ENCODE measurements around the gene PXMP2.

The PXMP2 gene

GRCh38 chr12:132720606-132721345 lies 33.4 kb downstream of the PXMP2 start:
- H3K4me3 ChIP-seq (ENCODE audit: low read length in 2 of 2): no peak overlapping the region
- H3K9ac ChIP-seq (ENCODE audit: low read depth in 1 of 2, low read length in 2 of 2): no peak overlapping the region
- no peaks in the 10 kb centered on the region for H3K4me1 ChIP-seq (ENCODE audit: control insufficient read depth in 2 of 2, insufficient read depth in 2 of 2, low read length in 2 of 2)
- H3K9me3 ChIP-seq (ENCODE audit: control insufficient read depth in 2 of 2, low read length in 2 of 2): no peaks in the 10 kb centered on the region
- H3K36me3 ChIP-seq (ENCODE audit: control insufficient read depth in 2 of 2, insufficient read depth in 2 of 2, low read length in 2 of 2): peaks cover 42 to 64% of the 10 kb centered on the region in 2 donors
- H3K27me3 ChIP-seq (ENCODE audit: control insufficient read depth in 2 of 2, insufficient read depth in 2 of 2, low read length in 2 of 2): no peaks in the 10 kb centered on the region
- no peak overlapping the region for H3K27ac ChIP-seq (ENCODE audit: low read depth in 2 of 2, low read length in 2 of 2)

- H3K4me1 ChIP-seq (ENCODE audit: control insufficient read depth in 2 of 2, insufficient read depth in 2 of 2, low read length in 2 of 2): no peaks in the 10 kb centered on the region
- H3K4me3 ChIP-seq (ENCODE audit: low read length in 2 of 2): no peak overlapping the region
- no peak overlapping the region for H3K9ac ChIP-seq (ENCODE audit: low read depth in 1 of 2, low read length in 2 of 2)
- H3K36me3 ChIP-seq (ENCODE audit: control insufficient read depth in 2 of 2, insufficient read depth in 2 of 2, low read length in 2 of 2): peaks cover 57 to 76% of the 10 kb centered on the region in 2 donors
- no peak overlapping the region for H3K27ac ChIP-seq (ENCODE audit: low read depth in 2 of 2, low read length in 2 of 2)
- no peaks in the 10 kb centered on the region for H3K9me3 ChIP-seq (ENCODE audit: control insufficient read depth in 2 of 2, low read length in 2 of 2)
- no peaks in the 10 kb centered on the region for H3K27me3 ChIP-seq (ENCODE audit: control insufficient read depth in 2 of 2, insufficient read depth in 2 of 2, low read length in 2 of 2)
These were observed 35.8 kb downstream of the PXMP2 start for GRCh38 chr12:132723015-132723763.

GRCh38 chr12:132723764-132724140 lies 36.4 kb downstream of the PXMP2 start:
- Histone ChIP-seq H3K4me1 (ENCODE audit: control insufficient read depth in 2 of 2, insufficient read depth in 2 of 2, low read length in 2 of 2) (no peaks in the 10 kb centered on the region), H3K9ac (ENCODE audit: low read depth in 1 of 2, low read length in 2 of 2) (no peak overlapping the region), H3K27ac (ENCODE audit: low read depth in 2 of 2, low read length in 2 of 2) (no peak overlapping the region), H3K36me3 (ENCODE audit: control insufficient read depth in 2 of 2, insufficient read depth in 2 of 2, low read length in 2 of 2) (peaks cover 58 to 80% of the 10 kb centered on the region in 2 donors), H3K9me3 (ENCODE audit: control insufficient read depth in 2 of 2, low read length in 2 of 2) (no peaks in the 10 kb centered on the region), H3K4me3 (ENCODE audit: low read length in 2 of 2) (no peak overlapping the region), H3K27me3 (ENCODE audit: control insufficient read depth in 2 of 2, insufficient read depth in 2 of 2, low read length in 2 of 2) (no peaks in the 10 kb centered on the region)

GRCh38 chr12:132724506-132725241 lies 37.3 kb downstream of the PXMP2 start:
- H3K9me3 ChIP-seq (ENCODE audit: control insufficient read depth in 2 of 2, low read length in 2 of 2): no peaks in the 10 kb centered on the region
- no peaks in the 10 kb centered on the region for H3K27me3 ChIP-seq (ENCODE audit: control insufficient read depth in 2 of 2, insufficient read depth in 2 of 2, low read length in 2 of 2)
- peaks cover 49 to 73% of the 10 kb centered on the region in 2 donors for H3K36me3 ChIP-seq (ENCODE audit: control insufficient read depth in 2 of 2, insufficient read depth in 2 of 2, low read length in 2 of 2)
- no peak overlapping the region for H3K4me3 ChIP-seq (ENCODE audit: low read length in 2 of 2)
- H3K4me1 ChIP-seq (ENCODE audit: control insufficient read depth in 2 of 2, insufficient read depth in 2 of 2, low read length in 2 of 2): no peaks in the 10 kb centered on the region
- H3K9ac ChIP-seq (ENCODE audit: low read depth in 1 of 2, low read length in 2 of 2): no peak overlapping the region
- no peak overlapping the region for H3K27ac ChIP-seq (ENCODE audit: low read depth in 2 of 2, low read length in 2 of 2)

- H3K36me3 ChIP-seq (ENCODE audit: control insufficient read depth in 2 of 2, insufficient read depth in 2 of 2, low read length in 2 of 2): peaks cover 37 to 74% of the 10 kb centered on the region in 2 donors
- no peak overlapping the region for H3K27ac ChIP-seq (ENCODE audit: low read depth in 2 of 2, low read length in 2 of 2)
- H3K4me1 ChIP-seq (ENCODE audit: control insufficient read depth in 2 of 2, insufficient read depth in 2 of 2, low read length in 2 of 2): no peaks in the 10 kb centered on the region
- H3K9me3 ChIP-seq (ENCODE audit: control insufficient read depth in 2 of 2, low read length in 2 of 2): no peaks in the 10 kb centered on the region
- H3K4me3 ChIP-seq (ENCODE audit: low read length in 2 of 2): no peak overlapping the region
- no peak overlapping the region for H3K9ac ChIP-seq (ENCODE audit: low read depth in 1 of 2, low read length in 2 of 2)
- H3K27me3 ChIP-seq (ENCODE audit: control insufficient read depth in 2 of 2, insufficient read depth in 2 of 2, low read length in 2 of 2): no peaks in the 10 kb centered on the region
These were observed 39.0 kb downstream of the PXMP2 start for GRCh38 chr12:132726386-132726785.

GRCh38 chr12:132727091-132727794 lies 39.9 kb downstream of the PXMP2 start:
- Histone ChIP-seq H3K9ac (ENCODE audit: low read depth in 1 of 2, low read length in 2 of 2) (no peak overlapping the region), H3K36me3 (ENCODE audit: control insufficient read depth in 2 of 2, insufficient read depth in 2 of 2, low read length in 2 of 2) (peaks cover 45 to 76% of the 10 kb centered on the region in 2 donors), H3K9me3 (ENCODE audit: control insufficient read depth in 2 of 2, low read length in 2 of 2) (no peaks in the 10 kb centered on the region), H3K4me3 (ENCODE audit: low read length in 2 of 2) (no peak overlapping the region), H3K27me3 (ENCODE audit: control insufficient read depth in 2 of 2, insufficient read depth in 2 of 2, low read length in 2 of 2) (no peaks in the 10 kb centered on the region), H3K4me1 (ENCODE audit: control insufficient read depth in 2 of 2, insufficient read depth in 2 of 2, low read length in 2 of 2) (no peaks in the 10 kb centered on the region), H3K27ac (ENCODE audit: low read depth in 2 of 2, low read length in 2 of 2) (no peak overlapping the region)

GRCh38 chr12:132728502-132728901 lies 41.1 kb downstream of the PXMP2 start:
- Histone ChIP-seq H3K27me3 (ENCODE audit: control insufficient read depth in 2 of 2, insufficient read depth in 2 of 2, low read length in 2 of 2) (no peaks in the 10 kb centered on the region), H3K4me1 (ENCODE audit: control insufficient read depth in 2 of 2, insufficient read depth in 2 of 2, low read length in 2 of 2) (no peaks in the 10 kb centered on the region), H3K9me3 (ENCODE audit: control insufficient read depth in 2 of 2, low read length in 2 of 2) (no peaks in the 10 kb centered on the region), H3K4me3 (ENCODE audit: low read length in 2 of 2) (no peak overlapping the region), H3K36me3 (ENCODE audit: control insufficient read depth in 2 of 2, insufficient read depth in 2 of 2, low read length in 2 of 2) (peaks cover 54 to 82% of the 10 kb centered on the region in 2 donors), H3K9ac (ENCODE audit: low read depth in 1 of 2, low read length in 2 of 2) (no peak overlapping the region), H3K27ac (ENCODE audit: low read depth in 2 of 2, low read length in 2 of 2) (no peak overlapping the region)

- H3K36me3 ChIP-seq (ENCODE audit: control insufficient read depth in 2 of 2, insufficient read depth in 2 of 2, low read length in 2 of 2): peaks cover 62 to 83% of the 10 kb centered on the region in 2 donors
These were observed 42.3 kb downstream of the PXMP2 start for GRCh38 chr12:132729541-132730320.

GRCh38 chr12:132730353-132730752 lies 43.0 kb downstream of the PXMP2 start:
- Histone ChIP-seq H3K27me3 (ENCODE audit: control insufficient read depth in 2 of 2, insufficient read depth in 2 of 2, low read length in 2 of 2) (no peaks in the 10 kb centered on the region), H3K36me3 (ENCODE audit: control insufficient read depth in 2 of 2, insufficient read depth in 2 of 2, low read length in 2 of 2) (peaks cover 63 to 85% of the 10 kb centered on the region in 2 donors), H3K4me1 (ENCODE audit: control insufficient read depth in 2 of 2, insufficient read depth in 2 of 2, low read length in 2 of 2) (no peaks in the 10 kb centered on the region), H3K27ac (ENCODE audit: low read depth in 2 of 2, low read length in 2 of 2) (no peak overlapping the region), H3K9ac (ENCODE audit: low read depth in 1 of 2, low read length in 2 of 2) (no peak overlapping the region), H3K9me3 (ENCODE audit: control insufficient read depth in 2 of 2, low read length in 2 of 2) (no peaks in the 10 kb centered on the region), H3K4me3 (ENCODE audit: low read length in 2 of 2) (no peak overlapping the region)

More at GRCh38 chr12:132729541-132730320, 42.3 kb downstream of the PXMP2 start:
- Histone ChIP-seq H3K4me1 (ENCODE audit: control insufficient read depth in 2 of 2, insufficient read depth in 2 of 2, low read length in 2 of 2) (no peaks in the 10 kb centered on the region), H3K27me3 (ENCODE audit: control insufficient read depth in 2 of 2, insufficient read depth in 2 of 2, low read length in 2 of 2) (no peaks in the 10 kb centered on the region), H3K27ac (ENCODE audit: low read depth in 2 of 2, low read length in 2 of 2) (no peak overlapping the region), H3K9ac (ENCODE audit: low read depth in 1 of 2, low read length in 2 of 2) (no peak overlapping the region), H3K9me3 (ENCODE audit: control insufficient read depth in 2 of 2, low read length in 2 of 2) (no peaks in the 10 kb centered on the region), H3K4me3 (ENCODE audit: low read length in 2 of 2) (no peak overlapping the region)
